Stimulated activated CD4-positive, alpha-beta T cell treated with anti-CD3 and anti-CD28 coated beads, Interleukin-12 subunit alpha, Interleukin-12 subunit beta, amount 100 ng/mL, for 24 hours (primary cell): ENCODE measurements around the gene KLF13.

Source experiments
- DNase-seq, 2 experiments: peaks; one replicate each; pipeline ENCODE4 v3.0.0-alpha.2; 2020; ENCODE audit warnings: low read depth in 2 of 2

The KLF13 gene

DNA sequence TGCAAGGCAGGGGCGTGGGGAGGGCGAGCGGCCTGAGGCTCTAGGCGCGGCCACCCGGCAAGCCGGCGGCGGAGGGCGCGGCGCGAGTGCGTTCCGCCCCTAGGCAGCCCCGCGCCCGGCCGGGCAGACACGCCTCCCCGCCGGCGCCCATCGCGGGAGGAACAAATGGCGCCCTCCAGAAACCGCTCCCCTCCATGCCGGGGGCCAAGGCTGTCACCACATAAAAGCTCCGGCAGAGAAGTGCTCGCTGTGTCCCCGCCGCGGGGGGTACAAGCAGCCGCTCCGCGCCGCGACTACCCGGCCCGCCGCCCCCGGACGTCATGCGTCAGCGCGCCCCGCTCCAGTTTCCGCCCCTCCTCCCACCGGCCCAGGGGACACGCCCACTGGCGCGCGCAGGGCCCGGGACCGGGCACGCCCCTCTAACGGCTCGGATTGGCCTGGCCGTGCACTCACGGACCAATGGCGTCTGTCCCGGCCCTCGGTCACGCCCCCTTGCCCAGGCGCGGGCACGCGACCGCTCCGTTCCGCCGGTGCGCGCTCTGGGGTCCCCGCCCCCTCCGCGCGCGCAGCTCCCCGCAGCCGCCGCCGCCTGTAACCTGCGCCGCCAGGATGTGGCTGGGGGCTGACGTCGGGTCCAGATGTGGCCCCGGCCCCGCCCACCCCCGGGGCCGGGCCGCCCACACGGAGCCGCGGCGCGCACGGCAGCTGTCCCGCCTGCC, at the start of gene KLF13:
KLF13 (plus strand) TSS at position 680 of the 719 bp plus-strand sequence. CDS start 378 bp downstream, outside the sequence.
- DNase-seq = peak; percentile 98 to 100

DNA sequence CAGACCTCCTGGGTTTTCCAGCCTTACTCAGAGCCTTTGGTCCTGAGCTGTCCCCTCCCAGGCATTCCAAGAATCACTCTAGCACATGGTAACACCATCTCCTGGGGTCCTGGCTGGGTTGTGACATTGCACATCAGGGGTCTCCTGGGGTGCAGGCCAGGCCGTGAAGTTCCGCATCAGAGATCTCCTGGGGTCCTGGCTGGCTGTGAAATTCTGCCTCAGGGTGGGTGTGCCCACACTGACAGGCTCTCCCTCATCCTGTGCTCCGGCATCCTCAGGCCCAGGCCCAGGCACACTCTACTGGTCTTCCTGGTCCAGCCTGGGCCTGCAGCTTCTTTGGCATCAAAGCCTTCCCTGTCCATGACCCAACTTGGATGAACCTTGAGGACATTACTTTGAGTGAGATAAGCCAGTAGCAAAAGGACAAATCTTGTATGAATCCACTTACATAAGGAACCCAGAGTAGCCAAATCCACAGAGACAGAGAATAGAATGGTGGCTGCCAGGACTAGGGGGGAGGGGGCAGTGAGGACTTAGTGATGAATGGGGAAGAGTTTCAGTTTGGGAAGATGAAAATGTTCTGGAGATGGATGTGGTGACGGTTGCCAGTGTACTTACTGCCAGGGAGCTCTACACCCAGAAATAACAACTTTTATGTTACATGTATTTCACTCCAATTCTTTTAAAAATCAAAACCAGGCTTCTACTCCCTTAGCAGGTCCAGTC, 49.1 kb upstream of the KLF13 start:
- no peak for DNase-seq

DNA sequence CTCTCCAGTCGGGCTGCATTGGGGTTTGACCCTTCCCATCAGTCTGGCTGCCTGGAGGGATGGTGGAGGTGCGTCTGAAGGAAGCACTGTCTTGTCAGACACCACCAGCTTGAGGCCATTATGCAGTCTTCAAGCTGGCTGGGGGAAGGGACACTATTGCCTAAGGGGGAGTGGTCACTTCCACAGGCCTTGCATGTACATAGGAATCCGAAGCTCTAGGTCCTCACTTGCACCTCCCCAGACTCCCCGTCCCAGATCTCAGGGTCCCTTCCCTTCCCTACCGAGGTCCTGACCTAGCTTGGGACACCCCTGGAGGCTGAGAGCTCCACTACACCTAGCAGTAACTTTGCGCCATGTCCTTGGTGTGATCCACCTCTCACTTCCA, 48.6 kb upstream of the KLF13 start:
- no peak for DNase-seq

- no peak for DNase-seq
Measured at GRCh38 chr15:31278544-31279220, 48.0 kb upstream of the KLF13 start.

DNA sequence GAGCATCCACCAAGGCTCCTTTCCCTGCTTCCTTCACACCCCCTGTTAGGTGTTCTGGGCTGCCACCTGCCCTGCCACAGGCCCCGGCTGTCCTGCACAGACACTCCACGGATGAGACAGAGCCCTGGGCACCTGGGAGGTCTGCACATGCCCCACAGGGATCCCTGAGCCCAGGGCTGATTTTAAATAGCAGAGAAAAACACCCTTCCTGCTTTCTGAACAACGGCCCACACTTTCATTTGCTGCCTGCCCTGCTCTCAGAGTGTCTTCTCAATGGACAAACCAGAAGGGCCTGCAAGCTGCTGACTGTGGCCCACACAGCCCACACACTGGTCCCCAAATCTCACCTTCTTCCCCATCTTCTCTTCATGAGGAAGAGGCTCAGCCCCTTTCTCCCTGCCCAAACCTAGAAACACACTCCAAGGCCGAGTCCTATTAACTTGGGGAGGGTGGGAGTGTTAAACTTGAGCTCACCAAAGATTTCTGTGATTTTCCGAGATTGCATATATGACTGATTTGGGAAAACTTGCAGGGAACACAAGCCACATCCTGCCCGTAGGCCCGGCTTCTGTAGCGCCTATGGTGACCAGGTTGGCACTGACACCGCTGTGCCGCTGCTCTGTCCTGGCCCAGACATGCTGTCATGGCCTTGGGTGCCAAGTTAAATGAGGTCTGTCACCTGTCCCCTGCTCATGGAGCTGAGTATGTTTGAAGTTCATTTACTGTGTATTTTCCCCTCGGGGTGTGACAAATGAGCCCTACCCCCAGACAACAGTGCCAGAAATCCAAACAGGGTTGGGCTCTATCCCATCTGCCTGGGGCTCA, 47.2 kb upstream of the KLF13 start:
- no peak for DNase-seq

GRCh38 chr15:31280046-31280830, 46.4 kb upstream of the KLF13 start:
- no peak for DNase-seq

DNA sequence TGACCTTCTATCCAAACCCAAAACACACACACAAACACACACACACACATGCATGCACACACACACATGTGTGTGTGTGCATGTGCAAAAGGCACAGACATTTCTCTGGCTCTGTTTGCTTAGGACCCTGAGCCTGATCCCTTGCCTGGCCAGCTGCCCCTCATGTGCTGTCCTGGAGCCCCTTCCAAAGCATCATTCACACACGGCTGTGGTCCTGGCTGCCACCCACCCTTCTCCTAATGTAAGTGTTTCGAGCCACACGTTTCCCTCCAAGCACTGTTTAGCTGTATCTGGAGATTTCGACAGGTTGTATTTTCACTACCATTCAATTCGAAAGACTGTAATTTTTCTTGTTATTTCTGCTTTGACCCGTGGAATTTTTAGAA, 45.8 kb upstream of the KLF13 start:
- DNase-seq = no peak

DNA sequence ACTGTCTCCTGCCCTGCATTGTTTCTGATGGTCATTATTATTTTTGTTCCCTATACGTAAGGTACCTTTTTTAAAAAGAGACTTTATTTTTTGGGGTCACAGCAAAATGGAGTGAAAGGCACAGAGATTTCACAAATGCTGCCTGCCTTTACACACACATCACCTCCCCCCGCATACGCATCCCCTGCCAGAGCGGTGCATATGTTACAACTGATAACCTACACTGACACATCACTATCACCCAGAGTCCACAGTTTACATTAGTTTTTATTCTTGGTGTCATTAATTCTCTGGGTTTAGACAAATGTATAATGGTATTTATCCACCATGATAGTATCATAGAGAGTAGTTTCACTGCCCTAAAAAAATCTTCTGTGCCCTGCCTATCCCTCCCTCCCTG, 43.6 kb upstream of the KLF13 start:
- DNase-seq = no peak

GRCh38 chr15:31285772-31286261, 40.8 kb upstream of the KLF13 start:
- DNase-seq = no peak

DNA sequence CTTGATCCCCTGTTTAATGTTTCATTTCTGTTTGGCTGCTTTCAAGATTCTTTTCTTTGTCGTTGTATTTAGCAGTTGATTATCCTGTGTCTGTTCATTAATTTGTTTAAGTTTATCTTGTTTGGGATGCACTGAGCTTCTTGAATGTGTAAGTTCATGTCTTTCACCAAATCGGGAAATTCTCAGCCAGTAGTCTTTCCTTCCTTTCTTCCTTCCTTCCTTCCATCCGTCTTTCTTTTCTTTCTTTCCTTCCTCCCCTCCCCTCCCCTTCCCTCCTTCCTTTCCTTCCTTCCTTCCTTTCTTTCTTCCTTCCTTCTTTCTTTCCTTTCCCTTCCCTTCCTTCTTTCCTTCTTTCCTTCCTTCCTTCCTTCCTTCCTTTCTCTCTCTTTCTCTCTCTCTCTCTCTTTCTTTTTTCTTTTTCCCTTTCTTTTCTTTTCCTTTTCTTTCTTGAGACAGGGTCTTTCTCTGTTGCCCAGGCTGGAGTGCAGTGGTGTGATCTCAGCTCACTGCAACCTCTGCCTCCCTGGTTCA, 35.5 kb upstream of the KLF13 start:
- DNase-seq = no peak

- DNase-seq = no peak
Measured at GRCh38 chr15:31292391-31293015, 34.1 kb upstream of the KLF13 start.

- no peak for DNase-seq
Measured at GRCh38 chr15:31293655-31294054, 33.0 kb upstream of the KLF13 start.

DNA sequence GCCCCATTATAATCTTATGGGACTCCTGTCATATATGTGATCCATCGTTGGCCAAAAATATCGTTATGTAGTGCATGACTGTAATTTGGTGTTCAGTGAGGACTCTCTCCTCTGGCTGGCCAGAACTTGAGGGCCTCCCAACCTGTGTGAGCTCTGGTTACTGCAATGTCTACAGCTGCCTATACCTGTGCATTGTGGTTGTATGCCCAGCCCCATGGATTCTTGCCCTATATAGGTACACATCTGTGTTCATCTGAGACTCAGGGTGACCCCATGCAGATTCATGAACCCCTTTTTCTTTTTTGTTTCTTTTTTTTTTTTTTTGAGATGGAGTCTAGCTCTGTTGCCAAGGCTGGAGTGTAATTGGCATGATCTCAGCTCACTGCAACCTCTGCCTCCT, 32.6 kb upstream of the KLF13 start:
- DNase-seq = no peak

DNA sequence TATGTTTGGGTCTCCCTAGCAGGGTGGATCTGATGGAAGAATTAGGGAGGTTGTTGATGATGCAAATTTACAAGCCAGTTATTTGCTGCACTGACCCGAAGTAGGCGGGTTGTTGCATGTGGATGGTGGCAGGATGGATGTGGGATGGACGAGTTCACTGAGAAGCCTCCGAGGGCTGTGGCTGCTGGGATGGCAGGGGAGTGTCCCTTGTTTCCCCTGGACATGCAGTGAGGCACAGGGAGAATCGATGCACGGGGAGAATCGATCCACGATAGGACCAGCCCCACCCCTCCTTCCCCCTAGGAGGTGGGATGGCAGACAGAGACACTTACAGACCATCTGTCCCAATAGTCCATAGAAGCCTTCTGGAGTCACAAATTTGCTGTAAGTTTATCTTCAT, 31.0 kb upstream of the KLF13 start:
- DNase-seq = no peak

GRCh38 chr15:31296219-31296645, 30.4 kb upstream of the KLF13 start:
- no peak for DNase-seq

- DNase-seq = no peak
Measured at GRCh38 chr15:31296646-31297574, 29.7 kb upstream of the KLF13 start.

GRCh38 chr15:31297575-31298456, 28.8 kb upstream of the KLF13 start:
- no peak for DNase-seq

DNA sequence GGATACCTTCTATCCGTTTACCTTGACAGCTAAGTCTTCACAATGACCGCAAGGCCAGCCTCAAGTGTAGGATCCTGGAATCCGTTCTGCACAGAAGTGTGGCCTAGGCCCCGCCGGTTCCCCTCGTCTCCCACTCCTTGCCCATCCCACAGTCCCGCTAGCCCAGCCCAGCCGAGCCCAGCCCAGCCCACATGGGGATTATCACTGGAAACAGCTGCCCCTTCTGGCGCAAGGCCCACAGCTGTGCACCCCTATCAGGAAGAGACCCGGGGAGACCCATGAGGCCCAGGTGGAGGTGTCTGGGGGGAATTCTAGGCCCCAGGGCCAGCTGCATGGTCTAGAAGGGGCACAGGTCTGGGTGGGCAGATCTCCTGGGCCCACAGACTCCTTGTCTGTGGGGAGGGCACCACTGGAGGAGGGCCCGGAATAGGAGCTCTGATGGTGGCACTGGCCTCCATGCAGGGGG, 27.9 kb upstream of the KLF13 start:
- DNase-seq = no peak
